ENCODE results near the gene MIA2. TPM values are rescaled to one million over a fixed set of nuclear protein-coding genes. Genes with fewer than 3 reads are reported as not detected.
"Not testable (repeated sequence)": the region's sequence is repeated elsewhere in the genome, so short reads cannot be mapped to it uniquely, and the experiment has no call there.

The MIA2 gene, protein sequence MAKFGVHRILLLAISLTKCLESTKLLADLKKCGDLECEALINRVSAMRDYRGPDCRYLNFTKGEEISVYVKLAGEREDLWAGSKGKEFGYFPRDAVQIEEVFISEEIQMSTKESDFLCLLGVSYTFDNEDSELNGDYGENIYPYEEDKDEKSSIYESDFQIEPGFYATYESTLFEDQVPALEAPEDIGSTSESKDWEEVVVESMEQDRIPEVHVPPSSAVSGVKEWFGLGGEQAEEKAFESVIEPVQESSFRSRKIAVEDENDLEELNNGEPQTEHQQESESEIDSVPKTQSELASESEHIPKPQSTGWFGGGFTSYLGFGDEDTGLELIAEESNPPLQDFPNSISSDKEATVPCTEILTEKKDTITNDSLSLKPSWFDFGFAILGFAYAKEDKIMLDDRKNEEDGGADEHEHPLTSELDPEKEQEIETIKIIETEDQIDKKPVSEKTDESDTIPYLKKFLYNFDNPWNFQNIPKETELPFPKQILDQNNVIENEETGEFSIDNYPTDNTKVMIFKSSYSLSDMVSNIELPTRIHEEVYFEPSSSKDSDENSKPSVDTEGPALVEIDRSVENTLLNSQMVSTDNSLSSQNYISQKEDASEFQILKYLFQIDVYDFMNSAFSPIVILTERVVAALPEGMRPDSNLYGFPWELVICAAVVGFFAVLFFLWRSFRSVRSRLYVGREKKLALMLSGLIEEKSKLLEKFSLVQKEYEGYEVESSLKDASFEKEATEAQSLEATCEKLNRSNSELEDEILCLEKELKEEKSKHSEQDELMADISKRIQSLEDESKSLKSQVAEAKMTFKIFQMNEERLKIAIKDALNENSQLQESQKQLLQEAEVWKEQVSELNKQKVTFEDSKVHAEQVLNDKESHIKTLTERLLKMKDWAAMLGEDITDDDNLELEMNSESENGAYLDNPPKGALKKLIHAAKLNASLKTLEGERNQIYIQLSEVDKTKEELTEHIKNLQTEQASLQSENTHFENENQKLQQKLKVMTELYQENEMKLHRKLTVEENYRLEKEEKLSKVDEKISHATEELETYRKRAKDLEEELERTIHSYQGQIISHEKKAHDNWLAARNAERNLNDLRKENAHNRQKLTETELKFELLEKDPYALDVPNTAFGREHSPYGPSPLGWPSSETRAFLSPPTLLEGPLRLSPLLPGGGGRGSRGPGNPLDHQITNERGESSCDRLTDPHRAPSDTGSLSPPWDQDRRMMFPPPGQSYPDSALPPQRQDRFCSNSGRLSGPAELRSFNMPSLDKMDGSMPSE (N-terminal part only)
- total RNA-seq (2014; rRNA removed; shearing (Covaris generic)): 6.8 and 10.9 TPM in 2 replicates

DNA sequence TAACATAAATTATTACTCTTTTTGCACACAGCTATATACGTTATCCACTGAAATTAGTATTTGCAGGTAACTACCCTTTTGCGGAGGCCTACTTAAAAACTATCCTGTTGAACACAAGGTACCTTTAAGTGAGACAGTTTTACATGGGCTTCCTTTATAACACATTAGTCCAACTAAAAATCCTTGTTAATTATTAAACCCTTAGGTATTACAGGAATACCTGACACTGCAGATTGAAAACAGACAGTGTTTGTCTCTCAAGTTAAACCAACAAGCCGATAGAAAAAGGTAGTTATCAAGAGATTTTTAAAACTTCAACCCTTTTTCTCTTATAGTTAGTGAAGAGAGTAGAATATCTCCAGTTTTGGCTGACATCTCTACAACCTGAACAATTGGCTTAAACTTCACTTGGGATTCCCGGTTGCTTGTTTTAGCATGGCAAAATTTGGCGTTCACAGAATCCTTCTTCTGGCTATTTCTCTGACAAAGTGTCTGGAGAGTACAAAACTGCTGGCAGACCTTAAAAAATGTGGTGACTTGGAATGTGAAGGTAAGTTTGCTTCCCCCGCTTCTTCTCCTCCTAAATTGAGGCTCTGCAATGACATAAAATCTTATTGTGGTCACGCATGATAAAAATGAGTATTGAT is at the start of gene MIA2:
TSS of gene MIA2 (plus strand) at position 236 of the 647 bp plus-strand sequence. CDS start at position 436, 200 bp downstream.
- no peak for DNase-seq (ENCODE audit: low spot score)

DNA sequence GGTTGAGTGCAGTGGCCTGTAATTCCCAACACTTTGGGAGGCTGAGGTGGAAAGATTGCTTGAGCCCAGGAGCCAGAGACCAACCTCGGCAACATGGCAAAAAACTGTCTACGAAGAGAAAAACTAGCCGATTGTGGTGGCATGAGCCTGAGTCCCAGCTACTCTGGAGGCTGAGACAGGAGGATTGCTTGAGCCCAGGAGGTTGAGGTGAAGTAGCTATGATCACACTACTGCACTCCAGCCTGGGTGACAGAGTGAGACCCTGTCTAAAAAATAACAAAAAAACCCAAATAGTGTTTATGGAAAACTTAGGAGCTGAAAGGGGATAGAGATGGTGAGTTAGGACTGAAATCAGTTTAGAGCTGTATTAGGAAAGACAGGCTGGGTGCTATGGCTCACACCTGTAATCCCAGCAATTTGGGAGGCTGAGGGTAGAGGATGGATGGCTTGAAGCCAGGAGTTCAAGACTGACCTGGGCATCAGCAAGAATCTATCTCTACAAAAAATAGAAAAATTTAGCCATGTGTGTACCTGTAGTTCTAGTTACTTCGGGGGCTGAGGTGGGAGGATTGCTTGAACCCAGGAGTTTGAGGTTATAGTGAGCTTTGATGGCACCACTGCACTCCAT is 49.0 kb upstream of the MIA2 start:
- no peak for DNase-seq (ENCODE audit: low spot score)

DNA sequence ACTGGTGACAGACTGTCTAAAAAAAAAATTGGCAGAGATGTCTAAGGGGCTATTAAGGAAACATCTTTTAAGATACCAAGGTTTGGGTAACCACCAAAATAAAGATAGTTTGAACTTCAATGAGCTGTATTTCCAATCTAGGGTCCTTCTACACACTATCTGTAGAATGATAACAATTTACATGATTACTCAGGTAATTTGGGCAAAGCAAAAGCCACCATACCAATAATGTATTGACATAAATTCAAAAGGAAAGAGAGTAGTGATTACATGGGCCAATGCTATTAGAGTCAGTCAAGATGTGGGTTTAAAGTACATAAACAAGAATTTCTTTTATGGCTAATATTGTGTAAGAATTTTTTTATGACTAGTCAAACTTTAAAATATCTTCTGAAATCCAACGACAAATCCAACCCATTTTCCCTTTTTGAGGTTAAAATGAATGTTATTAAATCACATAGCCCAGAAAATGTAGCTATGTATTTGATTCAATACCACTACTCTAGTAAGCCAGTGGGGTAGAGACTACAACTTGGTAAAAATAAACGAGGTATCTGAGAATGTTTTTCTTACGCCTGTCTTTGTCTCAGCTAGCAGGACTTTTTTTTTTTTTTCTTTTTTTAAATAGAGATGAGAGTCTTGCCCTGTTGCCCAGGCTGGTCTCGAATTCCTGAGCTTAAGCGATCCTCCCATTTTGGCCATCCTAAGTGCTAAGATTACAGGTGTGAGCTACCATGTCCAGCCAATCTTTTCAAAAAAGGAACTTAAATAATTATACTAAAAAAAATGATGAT is 48.3 kb upstream of the MIA2 start:
- no peak for DNase-seq (ENCODE audit: low spot score)

DNA sequence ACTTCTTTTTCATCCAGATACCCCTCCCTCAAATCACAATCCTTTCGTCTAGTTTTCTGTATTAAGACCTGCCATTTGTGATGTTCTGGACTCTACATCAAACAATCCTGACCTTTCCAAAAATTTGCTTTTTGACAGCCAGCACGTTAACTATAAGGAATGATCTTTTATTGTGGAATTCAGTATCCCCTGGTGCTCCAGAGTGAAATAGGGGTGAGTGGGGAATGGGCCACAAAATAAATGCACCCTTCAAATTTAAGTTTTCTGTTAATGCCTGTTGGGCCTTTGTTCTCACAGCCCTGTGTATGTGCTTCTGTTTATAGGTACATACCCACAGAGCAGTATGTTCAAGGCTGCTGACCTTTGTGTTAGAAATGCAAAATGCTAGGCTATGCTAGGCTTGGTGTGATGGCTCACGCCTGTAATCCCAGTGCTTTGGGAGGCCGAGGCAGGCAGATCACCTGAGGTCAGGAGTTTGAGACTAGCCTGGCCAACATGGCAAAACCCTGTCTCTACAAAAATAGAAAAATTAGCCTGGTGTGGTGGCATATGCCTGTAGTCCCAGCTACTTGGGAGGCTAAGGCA is 46.7 kb upstream of the MIA2 start:
- no peak for DNase-seq (ENCODE audit: low spot score)

DNA sequence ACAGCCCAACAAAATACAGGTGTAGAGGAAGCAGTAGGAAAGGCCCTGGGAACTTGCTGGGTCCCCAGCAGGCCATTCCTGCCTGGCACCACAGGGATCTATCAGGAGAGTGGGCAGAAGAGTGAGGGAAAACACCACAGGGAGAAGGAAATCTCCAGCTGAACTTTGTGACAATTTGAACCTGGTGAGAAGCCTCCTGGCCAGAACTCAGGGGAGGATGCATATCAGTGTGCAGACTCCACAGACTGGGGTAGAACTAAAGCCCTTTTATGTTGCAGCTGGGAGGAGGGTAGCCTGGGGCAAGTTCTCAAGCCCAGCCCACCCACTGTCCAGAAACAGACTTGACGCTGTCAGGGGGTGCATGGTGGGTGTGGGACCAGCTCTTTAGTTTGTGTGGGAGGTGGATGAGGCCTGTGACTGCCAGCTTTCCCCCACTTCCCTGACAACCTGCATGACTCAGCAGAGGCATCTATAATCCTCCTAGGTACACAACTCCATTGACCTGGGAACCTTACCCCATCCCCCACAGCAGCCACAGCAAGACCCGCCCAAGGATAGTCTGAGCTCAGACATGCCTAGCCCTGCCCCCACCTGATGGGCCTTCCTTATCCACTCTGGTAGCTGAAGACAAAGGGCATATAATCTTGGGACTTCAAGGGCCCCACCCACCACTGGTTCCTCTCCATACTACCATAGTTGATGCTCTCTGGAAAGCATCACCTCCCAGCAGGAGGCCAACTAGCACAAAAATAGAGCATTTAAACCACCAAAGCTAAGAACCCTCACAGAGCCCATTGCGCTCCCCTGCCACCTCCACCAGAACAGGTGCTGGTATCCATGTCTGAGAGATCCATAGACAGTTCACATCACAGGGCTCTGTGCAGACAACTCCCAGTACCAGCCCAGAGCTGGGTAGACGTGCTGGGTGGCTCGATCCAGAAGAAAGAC is 29.8 kb upstream of the MIA2 start:
- no peak for DNase-seq (ENCODE audit: low spot score)

DNA sequence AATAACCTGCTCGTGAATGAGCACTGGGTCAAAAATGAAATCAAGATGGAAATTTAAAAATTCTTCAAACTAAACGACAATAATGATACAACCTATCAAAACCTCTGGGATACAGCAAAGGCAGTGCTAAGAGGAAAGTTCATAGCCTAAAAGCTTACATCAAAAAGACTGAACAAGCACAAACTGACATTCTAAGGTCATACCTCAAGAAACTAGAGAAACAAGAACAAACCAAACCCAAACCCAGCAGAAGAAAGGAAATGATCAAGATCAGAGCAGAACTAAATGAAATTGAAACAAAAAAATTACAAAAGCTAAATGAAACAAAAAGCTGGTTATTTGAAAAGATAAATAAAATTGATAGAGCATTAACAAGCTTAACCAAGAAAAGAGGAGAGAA is 26.3 kb upstream of the MIA2 start:
- DNase-seq (ENCODE audit: low spot score): not testable (repeated sequence)

DNA sequence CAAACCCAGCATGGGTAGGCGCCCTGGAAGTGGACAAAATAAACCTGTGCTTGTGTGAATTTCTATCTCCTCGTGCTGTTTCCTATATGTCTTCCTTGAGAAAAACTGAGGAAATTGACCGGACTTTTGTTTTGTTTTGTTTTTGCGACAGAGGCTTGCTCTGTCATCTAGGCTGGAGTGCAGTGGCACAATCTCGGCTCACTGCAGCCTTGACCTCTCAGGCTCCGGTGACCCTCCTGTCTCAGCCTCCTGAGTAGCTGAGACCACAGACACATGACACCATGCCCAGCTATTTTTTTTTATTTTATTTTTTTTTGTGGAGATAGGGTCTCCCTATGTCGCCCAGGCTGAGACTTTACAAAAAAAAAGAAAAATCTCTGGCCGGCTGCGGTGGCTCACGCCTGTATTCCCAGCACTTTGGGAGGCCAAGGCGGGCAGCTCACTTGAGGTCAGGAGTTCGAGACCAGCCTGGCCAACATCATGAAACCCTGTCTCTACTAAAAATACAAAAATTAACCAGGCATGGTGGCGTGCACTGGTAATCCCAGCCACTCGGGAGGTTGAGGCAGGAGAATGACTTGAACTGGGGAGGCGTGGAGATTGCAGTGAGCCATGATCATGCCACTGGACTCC is 22.5 kb upstream of the MIA2 start:
- DNase-seq (ENCODE audit: low spot score): no peak

DNA sequence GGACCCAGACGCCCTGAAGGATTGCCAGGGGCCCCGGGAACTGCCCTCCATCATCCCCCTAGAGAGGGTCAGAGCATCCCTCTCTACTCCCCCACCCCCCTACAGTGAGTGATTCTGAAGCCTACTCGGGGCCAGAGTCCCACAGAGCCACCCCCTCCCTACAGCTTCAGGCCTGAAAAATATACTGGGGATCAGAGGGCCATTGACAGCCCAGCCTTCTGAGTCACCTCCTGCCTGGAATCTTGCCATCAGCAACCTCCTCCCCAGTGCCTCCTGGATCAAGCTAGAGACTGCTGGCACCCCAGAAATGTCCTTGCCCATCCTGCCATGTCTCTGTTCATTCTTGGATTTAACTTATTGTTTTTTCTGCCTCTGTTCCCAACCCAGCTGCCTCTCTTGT is 21.7 kb upstream of the MIA2 start:
- peak; percentile 46 for DNase-seq (ENCODE audit: low spot score)

DNA sequence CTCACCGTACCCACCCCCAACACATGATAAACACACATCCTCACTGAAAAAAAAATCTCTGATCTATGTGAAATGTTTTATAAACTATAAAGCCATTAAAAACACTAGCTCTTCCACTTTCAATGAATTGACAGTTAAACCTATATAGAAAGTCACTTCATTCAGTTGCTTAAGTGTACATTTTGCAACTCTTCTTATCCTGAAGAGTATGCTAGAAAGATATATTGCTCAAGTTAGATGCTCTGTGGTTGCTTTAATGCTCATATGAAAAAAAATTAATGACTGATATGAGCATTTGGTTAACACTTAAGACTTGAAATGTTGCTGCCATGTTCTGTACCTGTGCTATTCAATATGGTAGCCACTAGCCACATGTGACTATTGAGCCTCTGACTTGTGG is 21.0 kb upstream of the MIA2 start:
- no peak for DNase-seq (ENCODE audit: low spot score)

DNA sequence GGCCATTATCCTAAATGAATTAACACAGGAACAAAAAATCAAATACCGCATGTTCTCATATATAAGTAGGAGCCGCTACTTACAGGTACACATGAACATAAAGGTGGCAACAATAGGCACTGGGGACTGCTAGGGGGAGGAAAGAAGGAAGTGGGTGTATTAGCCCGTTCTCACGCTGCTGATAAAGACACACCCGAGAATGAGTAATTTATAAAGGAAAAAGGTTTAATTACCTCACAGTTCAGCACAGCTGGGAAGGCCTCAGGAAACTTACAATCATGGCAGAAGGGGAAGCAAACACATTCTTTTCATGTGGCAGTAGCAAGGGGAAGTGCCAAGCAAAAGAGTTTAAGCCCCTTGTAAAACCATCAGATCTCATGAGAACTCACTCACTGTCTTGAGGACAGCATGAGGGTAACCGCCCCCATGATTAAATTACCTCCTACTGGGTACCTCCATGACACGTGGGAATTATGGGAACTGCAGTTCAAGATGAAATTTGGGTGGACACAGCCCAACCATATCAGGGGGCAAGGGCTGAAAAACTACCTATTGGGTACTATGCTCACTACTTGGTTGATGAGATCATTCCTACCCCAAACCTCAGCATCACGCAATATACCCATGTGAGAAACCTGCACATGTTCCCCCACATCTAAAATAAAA is 16.4 kb upstream of the MIA2 start:
- no peak for DNase-seq (ENCODE audit: low spot score)

DNA sequence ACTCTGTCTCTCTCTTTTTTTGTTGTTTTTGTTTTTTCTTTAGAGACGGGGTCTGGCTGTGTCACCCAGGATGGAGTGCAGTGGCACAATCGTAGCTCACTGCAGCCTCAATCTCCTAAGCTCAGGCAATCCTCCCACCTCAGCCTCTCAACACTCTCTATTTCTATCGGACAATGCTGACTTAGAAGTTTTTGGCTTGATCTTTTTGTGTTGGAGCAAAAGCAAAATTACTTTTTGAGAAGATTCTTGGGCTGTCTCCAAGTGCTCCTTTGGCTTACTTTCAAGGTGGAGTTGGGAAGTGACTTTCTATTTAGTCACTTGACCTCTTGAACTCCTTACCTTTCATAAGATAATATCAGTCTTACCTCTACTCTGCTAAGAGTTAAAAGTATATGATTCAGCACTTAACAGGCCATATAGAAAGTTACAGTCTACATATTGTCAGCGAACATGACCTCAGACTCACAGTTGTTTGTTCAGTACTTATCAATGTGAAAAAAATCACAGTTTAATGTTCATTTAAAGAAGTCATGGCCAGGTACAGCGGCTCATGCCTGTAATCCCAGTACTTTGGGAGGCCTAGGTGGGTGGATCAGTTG is 15.4 kb upstream of the MIA2 start:
- peak; percentile 42 for DNase-seq (ENCODE audit: low spot score)

DNA sequence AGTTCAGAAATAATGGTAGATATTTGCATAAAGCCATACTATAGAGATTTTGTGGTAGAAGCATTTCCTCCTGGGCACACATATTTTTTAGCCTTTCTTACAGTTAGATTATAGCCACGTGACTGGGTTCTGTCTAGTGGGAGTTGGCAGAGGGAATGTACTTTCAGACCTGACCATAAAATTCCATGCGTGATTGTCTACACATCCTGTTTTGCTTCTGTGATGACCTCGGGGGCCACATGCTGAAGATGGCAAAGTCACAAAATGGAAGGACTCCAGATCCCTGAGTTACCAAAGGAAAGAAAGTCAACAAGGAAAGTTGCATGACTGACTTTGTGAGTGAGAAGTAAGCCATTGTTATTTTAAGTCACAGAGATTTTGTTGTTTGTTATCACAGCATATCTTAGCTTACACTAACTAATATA is 14.6 kb upstream of the MIA2 start:
- DNase-seq (ENCODE audit: low spot score): peak; percentile 46

DNA sequence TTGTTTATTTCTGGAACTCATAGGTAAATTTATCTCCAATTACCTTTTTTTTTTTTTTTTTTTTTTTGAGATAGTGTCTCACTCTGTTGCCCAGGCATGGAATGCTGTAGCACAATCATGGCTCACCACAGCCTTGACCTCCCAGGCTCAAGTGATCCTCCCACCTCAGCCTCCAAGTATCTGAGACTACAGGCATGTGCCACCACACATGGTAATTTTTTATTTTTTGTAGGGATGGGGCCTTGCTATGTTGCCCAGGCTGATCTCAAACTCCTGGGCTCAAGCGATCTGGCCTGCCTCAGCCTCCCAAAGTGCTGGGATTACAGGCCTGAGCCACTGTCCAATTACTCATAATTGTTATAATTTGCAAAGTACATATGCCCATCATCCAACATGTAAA is 13.2 kb upstream of the MIA2 start:
- DNase-seq (ENCODE audit: low spot score): not testable (repeated sequence)

DNA sequence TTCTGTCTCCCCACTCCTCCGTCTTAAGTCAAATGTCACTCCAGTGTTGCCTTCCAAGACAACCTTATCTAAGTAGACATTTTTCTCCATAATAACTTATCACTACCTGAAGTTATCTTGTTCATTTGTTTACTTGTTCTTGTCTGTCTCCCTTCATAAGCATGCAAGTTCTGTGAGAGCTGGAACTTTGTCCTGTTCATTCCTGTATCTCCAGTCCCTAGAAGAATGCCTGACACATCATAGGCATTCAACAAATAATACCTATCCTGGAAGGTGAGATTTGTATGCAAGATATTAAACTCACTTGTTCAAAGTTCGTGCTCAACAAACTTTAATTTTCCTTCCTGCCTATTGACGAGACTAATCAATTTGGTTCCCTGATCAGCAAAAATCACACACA is 5.7 kb upstream of the MIA2 start:
- no peak for DNase-seq (ENCODE audit: low spot score)

DNA sequence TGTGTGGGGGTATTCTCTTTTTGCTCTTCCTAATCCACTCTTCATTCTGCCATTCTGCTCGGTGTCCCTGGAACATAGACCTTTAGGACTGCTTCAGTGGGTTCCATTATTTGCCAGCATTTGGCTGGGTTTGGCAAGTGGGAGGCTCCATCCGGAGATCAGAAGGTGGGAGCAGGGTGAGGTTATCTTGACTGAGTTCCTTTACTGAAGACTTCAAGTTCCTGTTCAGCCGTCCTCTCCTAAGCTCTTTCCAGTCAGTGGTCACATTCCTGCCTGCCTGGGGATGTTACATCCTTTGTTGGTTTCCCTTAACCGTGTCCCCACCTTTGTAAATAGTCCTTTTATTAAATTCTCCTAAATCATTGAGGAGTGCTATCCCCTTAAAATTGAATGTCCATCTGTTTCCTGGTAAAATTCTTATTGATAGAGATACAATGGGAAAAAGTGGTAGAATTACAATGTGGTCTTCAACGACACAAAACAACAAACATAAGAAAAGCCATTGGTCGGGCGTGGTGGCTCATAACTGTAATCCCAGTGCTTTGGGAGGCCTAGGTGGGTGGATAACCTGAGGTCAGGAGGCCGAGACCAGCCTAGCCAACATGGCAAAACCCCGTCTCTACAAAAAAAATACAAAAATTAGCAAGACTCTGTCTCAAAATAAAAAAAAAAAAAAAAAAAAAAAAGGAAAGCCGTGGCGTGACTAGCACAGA is 5.0 kb upstream of the MIA2 start:
- no peak for DNase-seq (ENCODE audit: low spot score)

DNA sequence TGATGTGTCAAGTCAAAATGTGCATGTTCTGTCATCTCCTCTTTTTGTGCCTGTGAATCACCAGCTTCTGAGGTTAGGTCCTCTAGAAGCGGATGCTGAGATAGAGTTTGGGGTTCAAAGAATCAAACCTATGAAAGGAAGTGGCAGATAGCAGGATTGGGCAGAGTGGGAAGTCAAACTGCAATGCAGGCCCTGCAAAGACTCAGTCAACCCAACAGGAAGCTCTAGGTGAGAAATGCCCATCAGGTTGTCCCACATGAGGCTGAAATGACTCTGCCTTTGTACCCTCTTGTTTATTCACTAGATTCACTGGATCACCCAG is 4.5 kb upstream of the MIA2 start:
- DNase-seq (ENCODE audit: low spot score): no peak

Measured in A172 (cell line).